GM04504 (cell line): ENCODE measurements around the gene NUP93.

Experiments used
- DNase-seq: peaks from one replicate; pipeline ENCODE4 v3.0.0-alpha.2; 2012; ENCODE audit warnings: low read depth

Gene NUP93

DNA sequence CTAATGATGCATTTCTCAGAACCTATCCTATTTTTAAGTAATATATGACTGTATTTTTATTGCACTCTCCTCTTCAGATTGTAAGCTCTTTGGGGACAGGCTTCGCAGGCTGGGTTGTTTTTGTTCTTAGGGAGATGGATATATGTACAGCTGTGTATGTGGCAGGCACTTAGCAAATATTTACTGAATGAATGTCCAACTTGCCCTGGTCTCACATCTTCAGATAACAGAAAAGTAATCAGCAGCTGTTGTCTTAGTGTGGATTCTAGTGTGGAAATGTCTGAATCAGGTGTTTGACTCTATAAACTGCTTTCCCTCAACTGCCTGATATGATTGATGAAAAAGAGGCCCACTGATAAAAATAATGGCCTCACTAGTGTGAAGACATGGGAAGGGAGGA lies 88.0 kb downstream of the NUP93 start:
- DNase-seq = no peak

DNA sequence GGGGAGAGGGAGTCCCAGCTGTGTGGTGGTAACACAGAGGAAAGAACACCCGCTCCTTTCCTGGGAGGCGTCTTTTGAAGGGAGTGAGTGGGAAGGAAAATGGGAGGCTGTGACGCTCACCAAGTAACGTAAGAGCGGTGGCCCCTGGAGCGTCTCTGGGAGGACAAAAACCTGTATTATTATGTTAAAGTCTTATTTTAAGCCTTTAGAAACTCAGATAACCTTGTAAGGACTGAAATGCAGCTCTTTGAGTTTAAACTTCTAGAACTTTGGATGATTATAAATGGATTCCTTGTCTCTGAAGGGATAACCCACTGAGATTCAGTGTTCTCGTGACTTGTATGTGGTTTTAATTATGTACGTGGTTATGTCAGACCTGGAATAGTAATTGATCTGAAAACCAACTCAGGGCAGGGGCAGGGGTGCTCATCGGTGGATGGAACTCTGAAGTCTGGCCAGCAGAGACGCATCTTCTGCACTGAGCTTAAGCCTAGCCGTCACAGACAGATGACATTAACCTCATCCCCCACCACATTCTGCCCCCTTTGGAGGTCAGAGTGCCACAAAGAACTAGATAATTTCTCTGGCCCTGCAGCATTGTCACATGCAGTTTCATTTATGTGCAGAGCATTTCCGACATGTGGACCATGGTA lies 93.3 kb downstream of the NUP93 start:
- DNase-seq = no peak

DNA sequence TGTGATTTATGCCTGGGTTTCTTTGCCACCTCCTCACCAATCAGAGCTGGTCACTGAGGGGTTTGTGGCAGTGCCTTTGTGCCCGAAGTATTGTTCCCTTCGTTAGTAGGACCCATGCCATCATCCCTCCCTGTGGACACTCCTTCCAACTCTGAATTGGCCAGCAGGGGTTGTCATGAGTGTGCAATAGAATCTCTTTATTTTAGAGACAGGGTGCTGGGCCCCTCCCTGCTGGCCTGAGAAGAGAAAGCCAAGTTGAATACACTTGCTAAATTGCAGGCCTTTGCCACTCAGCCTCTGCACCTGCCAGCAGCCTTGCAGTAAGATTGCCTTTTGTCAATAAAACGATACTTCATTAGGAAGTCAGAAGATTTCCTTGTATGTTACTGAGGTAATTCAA lies 94.4 kb downstream of the NUP93 start:
- DNase-seq = no peak

DNA sequence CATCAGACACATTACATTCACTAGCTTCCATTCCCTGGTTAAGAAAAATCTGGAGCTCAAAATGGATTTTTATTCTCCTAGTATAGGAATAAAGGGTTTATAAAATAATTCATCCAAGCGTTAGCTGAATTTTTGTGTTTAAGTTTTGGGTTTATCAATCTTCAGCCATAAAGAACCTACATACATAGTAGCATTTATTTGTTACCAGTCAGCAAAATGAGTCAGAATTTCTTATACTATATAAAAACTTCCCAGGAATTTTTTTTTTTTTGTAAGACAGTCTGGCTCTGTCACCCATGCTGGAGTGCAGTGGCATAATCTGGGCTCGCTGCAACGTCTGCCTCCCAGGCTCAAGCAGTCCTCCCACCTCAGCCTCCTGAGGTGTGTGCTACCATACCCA lies 94.9 kb downstream of the NUP93 start:
- DNase-seq = no peak

DNA sequence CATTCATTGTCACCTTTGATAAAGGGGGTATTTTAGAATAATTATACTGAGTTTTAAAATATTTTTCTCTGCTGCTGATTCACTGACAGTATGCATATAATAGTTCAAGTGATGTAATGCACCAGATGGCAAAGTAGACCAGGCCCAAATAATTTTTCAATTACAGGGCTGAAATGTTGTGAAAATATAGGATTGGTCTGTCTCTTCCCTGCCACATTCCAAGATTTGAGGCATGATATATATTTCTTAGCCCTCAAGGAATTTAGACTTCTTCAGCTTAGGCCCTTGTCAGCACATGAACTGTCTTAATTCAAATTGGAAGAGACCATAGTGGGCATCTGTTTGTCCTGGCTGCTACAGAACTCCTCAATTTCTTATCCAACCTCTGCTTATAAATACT lies 95.9 kb downstream of the NUP93 start:
- no peak for DNase-seq

DNA sequence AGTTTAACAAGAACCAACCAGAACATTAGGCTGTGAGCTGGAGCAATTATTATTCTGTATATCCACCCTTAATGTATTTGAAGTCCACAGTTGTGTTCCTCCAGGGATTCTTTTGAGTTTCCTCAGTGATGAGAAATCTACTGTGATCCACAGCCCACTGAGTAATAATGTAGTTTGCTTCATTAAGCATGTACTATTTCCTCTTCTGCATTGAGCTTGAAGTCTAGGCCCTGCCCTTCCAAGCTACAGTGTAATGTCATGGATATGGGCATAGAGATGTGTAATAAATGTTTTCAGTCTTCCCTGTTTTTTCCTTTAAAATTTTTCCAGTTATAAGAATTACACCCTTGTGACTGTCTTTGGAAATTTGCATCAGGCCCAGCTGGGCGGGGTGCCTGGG lies 98.7 kb downstream of the NUP93 start:
- DNase-seq = no peak

DNA sequence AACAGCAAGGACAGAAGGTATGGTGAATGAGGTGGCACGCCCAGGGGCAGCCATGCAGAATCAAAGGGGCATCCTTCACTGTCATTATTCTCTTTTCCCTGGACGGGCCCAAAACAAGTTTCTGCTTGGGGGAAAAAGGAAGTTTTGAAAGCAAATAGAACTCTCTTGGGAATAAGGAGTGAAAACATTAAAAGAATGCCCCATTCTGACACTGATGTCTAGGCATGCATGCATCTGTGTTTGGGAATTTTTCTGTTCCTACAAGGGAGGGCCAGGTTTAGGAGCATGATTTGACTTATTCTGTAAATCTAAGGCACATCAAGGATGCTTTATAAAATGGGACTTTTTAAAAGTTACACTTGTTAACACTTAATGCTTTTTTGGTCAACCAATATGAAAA lies 100.7 kb downstream of the NUP93 start:
- DNase-seq = no peak

DNA sequence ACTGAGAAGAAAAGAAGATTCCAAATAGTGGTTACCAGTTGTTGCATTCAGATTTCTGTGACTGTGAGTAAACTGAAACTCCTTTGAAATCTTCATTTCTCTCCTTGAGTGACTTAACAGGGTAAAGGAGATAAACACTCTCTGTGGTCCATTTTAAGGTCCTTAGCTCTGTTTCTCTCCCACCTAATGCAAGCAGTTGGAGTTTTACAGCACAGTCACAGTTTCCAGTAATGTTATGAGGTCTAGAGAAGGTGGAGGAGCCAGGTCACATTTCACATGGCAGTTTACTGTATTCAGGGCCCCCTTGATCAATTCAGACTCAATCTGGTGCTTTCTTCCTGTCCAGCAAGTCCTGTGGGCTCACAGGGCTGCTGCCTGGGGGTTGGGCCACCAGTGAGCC lies 102.8 kb downstream of the NUP93 start:
- no peak for DNase-seq

DNA sequence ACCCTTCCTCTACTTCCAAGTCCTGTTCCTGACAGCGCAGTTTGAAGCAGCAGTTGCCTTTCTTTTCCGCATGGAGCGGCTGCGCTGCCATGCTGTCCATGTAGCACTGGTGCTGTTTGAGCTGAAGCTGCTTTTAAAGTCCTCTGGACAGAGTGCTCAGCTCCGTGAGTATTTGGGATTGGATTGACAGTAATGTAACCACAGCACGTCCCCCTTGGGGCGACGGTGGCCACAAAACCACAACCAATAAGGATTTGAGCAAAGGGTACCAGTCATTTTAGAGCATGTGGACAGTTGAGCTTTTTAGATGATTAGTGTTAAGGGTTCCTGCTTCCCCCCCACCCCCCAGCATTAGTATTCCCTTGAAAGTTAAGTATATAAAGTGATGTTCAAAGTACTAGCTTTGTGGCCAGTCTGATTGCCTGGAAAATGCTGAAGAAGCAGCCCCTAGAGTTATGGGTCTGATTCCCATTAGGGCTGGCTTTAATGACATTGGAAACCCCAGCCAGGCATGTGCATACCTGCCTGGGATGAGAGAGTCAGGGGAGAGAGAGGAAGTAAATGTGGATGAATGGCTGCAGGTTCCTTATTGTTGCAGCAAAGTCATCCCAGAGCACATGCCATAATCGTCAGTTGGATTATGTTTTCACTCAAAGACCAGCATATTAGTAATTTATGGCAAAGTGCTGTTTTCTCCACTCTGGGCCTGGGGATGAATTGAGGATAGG lies 103.5 kb downstream of the NUP93 start:
- DNase-seq = no peak

DNA sequence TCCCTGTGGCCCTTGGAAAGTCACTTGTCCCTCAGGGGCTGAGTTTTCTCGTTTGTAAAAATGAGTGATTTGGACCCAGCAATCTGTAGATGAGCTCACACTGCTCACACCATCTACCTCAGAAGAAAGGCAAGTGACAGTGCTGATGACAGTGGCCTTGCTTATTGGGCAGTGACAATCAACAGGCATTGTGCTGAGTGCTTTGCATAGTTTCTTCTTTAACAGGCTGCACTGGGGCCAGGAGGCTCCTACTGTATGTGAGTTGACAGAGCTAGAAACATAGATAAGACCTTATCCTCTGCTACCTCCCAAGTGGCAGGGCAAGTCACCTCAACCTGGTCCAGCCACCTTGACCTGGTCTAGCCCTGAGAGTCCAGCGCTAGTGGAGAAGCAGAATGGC lies 105.4 kb downstream of the NUP93 start:
- no peak for DNase-seq

DNA sequence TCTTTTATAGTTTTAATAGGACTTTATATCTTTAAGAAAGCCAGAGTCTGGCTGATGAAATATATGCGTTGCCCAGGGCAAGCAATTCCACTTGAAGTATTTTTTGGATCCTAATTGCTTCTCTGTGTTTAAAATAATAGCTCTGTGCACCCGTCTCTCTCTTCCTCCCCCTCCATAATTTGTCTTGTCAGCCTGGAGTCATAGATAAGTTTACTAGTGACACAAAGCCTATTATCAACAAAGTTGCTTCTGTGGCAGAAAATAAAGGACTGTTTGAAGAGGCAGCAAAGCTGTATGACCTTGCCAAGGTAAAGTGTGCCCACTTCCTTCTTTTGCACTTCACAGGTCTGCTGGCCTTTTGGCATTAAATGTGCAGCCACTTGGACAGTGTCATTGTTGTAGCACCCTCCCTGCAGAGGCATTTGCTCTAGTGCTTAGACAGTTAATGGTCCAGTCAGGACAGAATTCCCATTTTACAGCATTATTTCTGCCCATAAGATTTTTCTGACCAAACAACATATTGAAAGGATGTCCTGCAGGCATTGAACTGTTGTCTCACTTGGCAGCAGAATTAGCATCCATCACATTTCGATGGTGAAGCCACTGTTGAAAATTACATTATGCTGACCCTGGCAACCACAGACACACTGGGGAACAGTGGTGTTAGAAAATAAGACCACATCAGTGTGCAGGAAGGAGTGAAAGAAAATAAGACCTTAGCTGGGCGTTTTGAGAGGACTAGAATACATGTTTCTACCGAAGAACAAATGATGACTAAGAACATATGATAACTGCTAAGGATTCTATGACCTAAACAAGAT lies 106.7 kb downstream of the NUP93 start:
- no peak for DNase-seq

DNA sequence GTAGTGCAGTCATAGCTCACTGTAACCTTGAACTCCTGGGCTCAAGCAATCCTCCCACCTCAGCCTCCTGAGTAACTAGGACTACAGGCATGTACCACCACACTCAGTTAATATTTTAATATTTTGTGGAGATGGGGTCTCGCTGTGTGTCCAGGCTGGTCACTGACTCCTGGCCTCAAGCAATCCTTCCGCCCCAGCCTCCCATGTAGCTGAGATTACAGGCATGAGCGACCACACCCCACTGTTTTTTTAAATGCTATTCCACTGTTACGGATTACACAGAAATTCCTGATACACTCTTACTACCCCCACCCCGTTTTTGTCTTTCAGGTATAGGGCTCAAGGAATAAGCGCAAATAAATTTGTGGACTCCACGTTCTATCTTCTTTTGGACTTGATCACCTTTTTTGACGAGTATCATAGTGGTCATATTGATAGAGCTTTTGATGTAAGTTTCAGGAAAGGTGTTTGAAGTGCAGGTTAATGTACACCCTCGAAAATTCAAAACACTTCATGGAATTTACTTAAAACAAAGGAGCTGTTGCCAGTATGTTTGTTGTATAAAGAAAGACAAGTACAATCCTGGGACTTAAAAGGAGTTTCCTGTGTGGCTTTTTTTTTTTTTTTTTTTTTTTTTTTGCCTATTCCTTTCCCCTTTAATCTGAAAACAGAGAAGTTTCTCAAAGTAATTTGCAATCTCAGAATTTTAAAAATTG lies 108.9 kb downstream of the NUP93 start:
- no peak for DNase-seq

DNA sequence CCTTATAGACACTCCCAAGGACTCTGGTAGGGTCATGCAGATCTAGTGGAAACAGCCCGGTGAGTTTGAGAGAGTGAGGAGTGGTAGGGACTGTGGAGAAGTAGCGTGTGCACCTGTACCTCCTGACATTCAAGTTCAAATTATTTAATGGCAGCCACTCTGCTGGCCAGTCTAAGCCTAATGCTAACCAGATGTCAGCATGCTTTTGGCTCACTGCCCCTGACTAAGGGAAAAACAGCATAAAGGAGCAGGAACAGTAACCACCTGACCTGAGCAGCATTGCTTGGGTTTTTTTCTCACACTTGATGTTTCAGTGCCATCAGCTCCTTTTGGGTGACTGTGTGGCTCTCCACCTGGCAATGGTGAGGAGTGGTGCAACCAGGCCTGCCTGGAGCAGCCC lies 111.3 kb downstream of the NUP93 start:
- peak; percentile 65 for DNase-seq

DNA sequence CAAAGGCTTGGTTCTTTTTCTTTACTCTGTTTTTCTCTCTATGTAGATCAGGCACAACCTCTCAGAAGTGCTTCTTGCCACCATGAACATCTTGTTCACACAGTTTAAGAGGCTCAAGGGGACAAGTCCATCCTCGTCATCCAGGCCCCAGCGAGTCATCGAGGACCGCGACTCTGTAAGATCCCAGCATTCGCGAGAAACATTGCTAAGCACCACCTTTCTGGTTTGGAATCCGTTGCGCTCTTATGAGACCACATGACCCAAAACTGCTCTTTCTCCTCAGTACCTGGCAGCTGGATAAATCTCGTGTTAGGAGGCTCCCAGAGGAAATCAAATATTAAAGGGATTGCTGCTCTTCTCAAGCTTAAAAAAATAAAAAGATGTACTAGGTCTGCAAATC lies 111.7 kb downstream of the NUP93 start:
- no peak for DNase-seq

DNA sequence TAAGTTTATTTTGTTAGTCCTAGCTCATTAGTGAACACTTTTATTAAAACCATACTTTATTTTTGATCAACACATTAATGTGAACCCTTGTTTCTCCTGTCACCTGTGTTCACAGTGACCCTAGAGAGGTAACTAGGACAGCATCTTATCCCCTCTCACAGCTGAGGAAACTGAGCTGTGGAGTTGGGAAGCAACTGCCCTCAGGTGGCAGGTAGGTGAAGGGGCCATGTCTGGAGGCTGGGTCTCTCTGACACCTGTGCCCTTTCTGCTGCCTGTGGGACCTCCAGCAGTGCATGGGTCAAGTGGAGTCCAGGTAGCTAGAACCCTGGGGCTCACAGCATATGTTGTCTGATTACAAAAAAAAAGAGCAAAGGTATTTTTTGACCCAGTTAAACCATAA lies 112.2 kb downstream of the NUP93 start:
- no peak for DNase-seq

DNA sequence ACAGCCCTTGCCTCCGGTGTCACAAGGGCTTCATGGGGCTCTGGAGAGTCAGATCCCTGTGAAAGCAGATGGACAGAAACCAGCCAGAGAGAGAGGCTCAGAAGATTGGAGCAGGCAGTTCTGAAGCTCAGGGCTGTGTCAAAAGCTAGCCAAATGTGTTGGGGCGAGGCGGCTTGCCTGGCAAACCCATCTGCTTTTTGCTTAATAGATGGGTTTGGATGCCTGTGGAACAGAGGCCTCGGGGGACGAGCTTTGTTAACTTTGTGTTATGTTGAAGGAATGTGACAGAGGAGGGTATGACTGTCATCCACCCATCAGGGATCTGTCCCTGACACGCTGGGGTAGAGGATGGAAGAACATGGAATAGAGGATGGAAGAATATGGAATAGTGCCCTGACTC lies 114.1 kb downstream of the NUP93 start:
- DNase-seq = no peak

DNA sequence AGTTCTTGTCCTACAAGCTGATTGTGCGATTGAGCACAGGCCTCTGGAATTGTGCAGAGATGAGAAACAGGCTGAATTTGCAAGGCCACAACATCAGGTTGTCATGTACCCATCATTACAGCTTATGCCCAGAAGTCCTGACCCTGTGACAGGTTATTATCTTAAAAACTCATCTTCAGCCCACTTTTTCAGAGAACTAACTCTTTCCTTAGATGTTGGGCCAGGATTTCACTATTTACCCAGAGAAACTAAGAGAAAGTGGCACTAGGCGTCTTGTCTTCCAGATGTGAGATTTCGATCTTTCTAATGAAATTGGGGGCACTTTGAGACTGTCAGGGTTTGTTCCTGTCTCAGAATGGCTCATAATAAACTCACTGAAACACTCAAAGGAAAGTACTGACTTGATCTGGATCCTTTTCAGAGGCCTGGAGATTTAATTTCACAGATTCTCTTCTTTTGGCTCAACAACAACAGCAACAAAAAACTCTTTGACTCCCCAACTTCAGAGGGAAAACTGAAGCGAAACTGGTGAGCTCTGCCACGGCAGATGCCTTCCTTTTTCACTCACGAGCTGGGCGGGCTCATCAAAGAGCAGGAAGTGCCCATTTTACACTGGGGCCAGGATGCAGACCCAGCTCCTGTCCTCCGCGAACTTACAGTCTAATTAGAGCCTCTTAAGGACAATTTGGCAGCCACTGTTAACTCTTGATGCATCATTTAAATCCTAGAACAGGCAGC lies 117.4 kb downstream of the NUP93 start:
- DNase-seq = no peak

DNA sequence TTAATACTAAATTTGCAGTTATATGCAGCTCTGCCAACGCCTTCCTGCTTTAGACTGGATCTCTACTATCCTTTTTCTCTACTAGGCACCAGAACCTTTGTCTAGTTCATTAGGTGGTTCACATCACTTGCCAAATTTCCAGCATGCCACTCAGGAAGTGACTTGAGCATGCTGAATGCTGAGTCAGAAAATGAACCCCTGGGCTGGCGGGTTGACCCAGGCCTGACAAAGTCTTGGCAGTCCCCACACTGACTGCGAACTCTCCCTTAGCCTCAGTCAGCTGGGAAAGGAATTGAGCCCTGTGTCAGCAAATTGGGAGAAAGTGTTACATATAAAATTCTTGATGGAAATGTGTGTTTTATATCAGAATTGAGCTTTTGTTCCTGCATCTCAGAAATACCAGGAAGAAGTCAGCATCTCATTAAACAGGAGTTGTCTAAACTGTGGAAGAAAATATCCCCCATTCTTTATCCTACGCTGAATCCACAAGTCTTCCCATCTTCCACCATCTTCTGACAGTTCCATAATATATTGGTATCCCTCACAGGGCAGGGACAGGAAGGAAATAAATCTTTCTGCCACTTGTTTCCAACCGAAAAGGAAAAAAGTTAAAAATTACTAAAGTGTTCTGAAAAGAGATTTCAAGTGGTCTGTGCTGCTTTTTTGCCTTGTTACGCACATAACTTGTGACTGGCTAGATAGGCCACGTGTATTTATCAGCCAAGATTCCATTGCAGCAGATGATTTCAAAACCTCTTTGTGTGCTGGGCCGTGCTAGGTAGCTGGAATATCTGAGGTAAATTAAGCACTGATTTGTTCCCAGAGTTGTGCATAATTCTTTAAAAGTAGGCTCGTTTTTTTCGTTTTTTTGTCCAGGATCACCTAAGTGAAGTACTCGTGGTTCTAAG lies 118.4 kb downstream of the NUP93 start:
- peak; percentile 58 for DNase-seq

DNA sequence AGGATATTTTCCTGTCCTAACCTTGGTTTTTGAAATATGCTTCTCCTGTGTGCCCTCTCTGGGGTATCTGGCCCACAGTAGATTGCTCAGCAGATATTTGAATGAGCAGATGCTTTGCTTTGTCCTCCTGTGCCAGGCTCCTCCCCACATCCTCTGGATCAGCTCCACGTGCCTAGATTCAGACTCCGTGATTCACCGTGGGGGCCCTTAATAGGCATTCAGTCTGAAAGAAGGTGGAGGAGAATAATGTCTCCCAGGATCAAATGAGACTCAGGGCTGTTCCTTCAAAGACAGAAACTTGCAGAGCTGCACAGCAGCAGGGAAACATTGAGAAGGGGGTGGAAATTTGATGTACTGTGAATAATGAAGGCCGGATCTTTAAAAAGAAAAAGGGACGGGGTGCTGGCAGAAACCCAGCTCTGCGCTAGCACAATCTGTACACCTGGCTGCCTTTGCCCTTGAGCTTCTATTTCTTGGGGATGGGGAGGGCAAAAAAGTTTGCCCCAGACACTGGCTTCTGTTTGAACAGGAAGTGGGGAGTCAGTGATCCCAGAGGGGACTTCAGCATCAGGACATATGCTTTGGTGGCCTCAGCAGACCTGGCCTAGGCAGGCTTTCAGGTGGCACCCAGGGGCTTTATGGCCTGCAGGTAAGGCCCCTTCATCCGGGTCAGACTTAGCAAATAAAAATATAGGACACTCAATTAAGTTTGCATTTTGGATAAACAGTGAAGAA lies 119.2 kb downstream of the NUP93 start:
- peak; percentile 56 for DNase-seq
